Peyer's patch (tissue), 4 donors: ENCODE results near the gene OPN3. TPM values are rescaled to one million over a fixed set of nuclear protein-coding genes. Genes with fewer than 3 reads are reported as not detected.

Source experiments
- DNase-seq, 3 donors: peaks; one replicate each; pipeline ENCODE4 v3.0.0-alpha.2; 2017 to 2019
- H3K27ac ChIP-seq, 4 donors: fragments of 200-600 bp; sonication (generic); one replicate each; pipeline ENCODE4 v1.5.1; 2016 to 2019
- H3K27me3 ChIP-seq, 2 donors: fragments of 200-600 bp; sonication (generic); one replicate each; pipeline ENCODE4 v1.5.1; 2019
- H3K36me3 ChIP-seq, 3 donors: fragments of 200-600 bp; sonication (generic); one replicate each; pipeline ENCODE4 v1.5.1; 2016 to 2019
- H3K4me1 ChIP-seq, 4 donors: fragments of 200-600 bp; sonication (generic); one replicate each; pipeline ENCODE4 v1.5.1; 2016 to 2019
- H3K4me3 ChIP-seq, 4 donors: fragments of 200-600 bp; sonication (generic); 1 replicate in 3 of 4; 2 replicates in 1 of 4; pipeline ENCODE4 v1.5.1; 2016 to 2019; ENCODE audit warnings: mild to moderate bottlenecking in 1 of 4
- H3K9me3 ChIP-seq, 4 donors: fragments of 200-600 bp; sonication (generic); one replicate each; pipeline ENCODE4 v1.5.1; 2016 to 2019; ENCODE audit warnings: mild to moderate bottlenecking in 1 of 4
- CTCF ChIP-seq, 6 experiments: fragments of 450-650 bp in 4 of 6; fragments of 200-600 bp in 2 of 6; sonication (generic) in 1 of 6; IDR thresholded peaks; one replicate each; pipeline ENCODE4 v1.5.1; 2017 to 2019; ENCODE audit warnings: antibody characterized with exemption in 6 of 6, mild to moderate bottlenecking in 3 of 6, moderate library complexity in 1 of 6
- POLR2A ChIP-seq, 2 donors: fragments of 450-650 bp; IDR thresholded peaks; one replicate each; pipeline ENCODE4 v1.5.1; 2017; ENCODE audit warnings: antibody characterized with exemption in 2 of 2, mild to moderate bottlenecking in 2 of 2, moderate library complexity in 2 of 2
- total RNA-seq, 4 donors: library from RNA; depleted of rRNA; stranded (reverse); fragments of >200 nt; gene quantifications; one replicate each; pipeline ENCODE4 v1.1.0, GENCODE V29; 2016

Gene OPN3
- total RNA-seq, 4 donors from 2014 or later: 17.3 to 23.1 (median 20.9) TPM

GRCh38 chr1:241652012-241652411 lies 11.8 kb upstream of the OPN3 start, which contains the start of gene WDR64:
WDR64 (plus strand) TSS chr1:241652281; CDS start chr1:241652485, 204 bp downstream.
- no peaks in the 10 kb centered on the region for H3K4me1 ChIP-seq
- H3K9me3 ChIP-seq: no peaks in the 10 kb centered on the region
- TF ChIP-seq POLR2A (IDR thresholded peaks at IDR 0.05): no peak
- DNase-seq: no peak
- H3K4me3 ChIP-seq: no peak within 1 kb of the TSS
- no peaks in the 10 kb centered on the region for H3K36me3 ChIP-seq
- no peak within 1 kb of the TSS for H3K27ac ChIP-seq
- no peaks in the 10 kb centered on the region for H3K27me3 ChIP-seq

GRCh38 chr1:241648159-241648558 lies 8.0 kb upstream of the OPN3 start:
- Histone ChIP-seq H3K27ac (no peak overlapping the region), H3K4me3 (no peak overlapping the region), H3K4me1 (no peaks in the 10 kb centered on the region), H3K27me3 (no peaks in the 10 kb centered on the region), H3K9me3 (no peaks in the 10 kb centered on the region), H3K36me3 (no peaks in the 10 kb centered on the region)
- DNase-seq: no peak
- no peak for TF ChIP-seq CTCF (IDR thresholded peaks at IDR 0.05)
- TF ChIP-seq POLR2A (IDR thresholded peaks at IDR 0.05): no peak

GRCh38 chr1:241647658-241648057 lies 7.5 kb upstream of the OPN3 start:
- Histone ChIP-seq H3K4me3 (no peak overlapping the region), H3K9me3 (no peaks in the 10 kb centered on the region), H3K27me3 (no peaks in the 10 kb centered on the region), H3K4me1 (no peaks in the 10 kb centered on the region), H3K27ac (no peak overlapping the region), H3K36me3 (no peaks in the 10 kb centered on the region)
- TF ChIP-seq CTCF (IDR thresholded peaks at IDR 0.05) (no peak), POLR2A (IDR thresholded peaks at IDR 0.05) (no peak)
- no peak for DNase-seq

- no peak for DNase-seq
- no peak for TF ChIP-seq POLR2A (IDR thresholded peaks at IDR 0.05)
- no peak for TF ChIP-seq CTCF (IDR thresholded peaks at IDR 0.05)
- Histone ChIP-seq H3K9me3 (no peaks in the 10 kb centered on the region), H3K36me3 (no peaks in the 10 kb centered on the region), H3K4me1 (no peaks in the 10 kb centered on the region), H3K4me3 (no peak overlapping the region), H3K27ac (no peak overlapping the region), H3K27me3 (no peaks in the 10 kb centered on the region)
Measured at GRCh38 chr1:241646201-241646600, 6.0 kb upstream of the OPN3 start.

- Histone ChIP-seq H3K9me3 (no peaks in the 10 kb centered on the region), H3K27me3 (no peaks in the 10 kb centered on the region), H3K4me1 (peaks cover 0 to 5% (median 0%) of the 10 kb centered on the region in 4 donors), H3K27ac (no peak overlapping the region), H3K36me3 (no peaks in the 10 kb centered on the region), H3K4me3 (no peak overlapping the region)
- TF ChIP-seq CTCF (IDR thresholded peaks at IDR 0.05) (no peak), POLR2A (IDR thresholded peaks at IDR 0.05) (no peak)
- no peak for DNase-seq
Measured at GRCh38 chr1:241645199-241645598, 5.0 kb upstream of the OPN3 start.

- TF ChIP-seq POLR2A (IDR thresholded peaks at IDR 0.05) (no peak), CTCF (IDR thresholded peaks at IDR 0.05) (no peak)
- H3K27me3 ChIP-seq: no peaks in the 10 kb centered on the region
- no peak overlapping the region for H3K4me3 ChIP-seq
- H3K36me3 ChIP-seq: no peaks in the 10 kb centered on the region
- no peaks in the 10 kb centered on the region for H3K9me3 ChIP-seq
- no peak overlapping the region for H3K27ac ChIP-seq
- no peak for DNase-seq
- peaks cover 0 to 5% (median 0%) of the 10 kb centered on the region in 4 donors for H3K4me1 ChIP-seq
Measured at GRCh38 chr1:241644259-241644658, 4.1 kb upstream of the OPN3 start.
